SU-DHL-6 (cell line): Measurements from ENCODE around the gene LGALS9.
"Not testable (repeated sequence)": the region's sequence is repeated elsewhere in the genome, so short reads cannot be mapped to it uniquely, and the experiment has no call there.

Source experiments
- H2AFZ ChIP-seq: fragments of 200-600 bp; sonication (generic); 2 replicates; pipeline ENCODE4 v1.6.1; 2014; ENCODE audit warnings: low read depth, mild to moderate bottlenecking, moderate library complexity, mixed read lengths, antibody characterized with exemption, low read length; ENCODE audit not compliant: severe bottlenecking
- H3F3A ChIP-seq: fragments of 200-600 bp; shearing (Covaris generic); 2 replicates; pipeline ENCODE4 v1.6.0; 2016; ENCODE audit warnings: antibody characterized with exemption, mild to moderate bottlenecking; ENCODE audit not compliant: insufficient read depth
- H3K27ac ChIP-seq: fragments of 200-600 bp; sonication (generic); 2 replicates; pipeline ENCODE4 v1.5.1; 2016; ENCODE audit warnings: low read depth, mild to moderate bottlenecking, low read length, moderate library complexity, mixed read lengths
- H3K27me3 ChIP-seq: fragments of 200-600 bp; sonication (generic), shearing (Covaris generic); 2 replicates; pipeline ENCODE4 v1.6.0; 2014; ENCODE audit warnings: mild to moderate bottlenecking, low read length
- H3K36me3 ChIP-seq: fragments of 200-600 bp; sonication (generic); 2 replicates; pipeline ENCODE4 v1.6.1; 2014; ENCODE audit warnings: mild to moderate bottlenecking, low read length, mixed read lengths
- H3K4me2 ChIP-seq: fragments of 300-600, 200-600 bp; shearing (Covaris generic), sonication (generic); 2 replicates; pipeline ENCODE4 v1.6.0; 2014; ENCODE audit warnings: low read length, low read depth, mild to moderate bottlenecking; ENCODE audit not compliant: poor library complexity, severe bottlenecking
- H3K4me3 ChIP-seq: fragments of 200-600 bp; sonication (generic); 2 replicates; pipeline ENCODE4 v1.5.1; 2014; ENCODE audit warnings: antibody characterized with exemption, low read length, mild to moderate bottlenecking, mixed read lengths; ENCODE audit not compliant: insufficient read depth, poor library complexity, severe bottlenecking
- H3K79me2 ChIP-seq: fragments of 200-600 bp; sonication (generic); 2 replicates; pipeline ENCODE4 v1.6.1; 2014; ENCODE audit warnings: mild to moderate bottlenecking, low read length, moderate library complexity; ENCODE audit not compliant: insufficient read depth
- H3K9ac ChIP-seq: fragments of 200-600 bp; sonication (generic); 2 replicates; pipeline ENCODE4 v1.7.0; 2014; ENCODE audit warnings: mild to moderate bottlenecking, low read length
- H3K9me2 ChIP-seq: fragments of 200-600 bp; sonication (generic); replicated peaks from 2 replicates; pipeline ENCODE4 v1.6.1; 2014; ENCODE audit warnings: low read length; ENCODE audit not compliant: insufficient read depth
- H3K9me3 ChIP-seq: fragments of 200-600 bp; sonication (generic); 2 replicates; pipeline ENCODE4 v1.6.1; 2014; ENCODE audit warnings: low read length, mixed read lengths; ENCODE audit not compliant: insufficient read depth
- H4K20me1 ChIP-seq: fragments of 200-600 bp; sonication (generic); 2 replicates; pipeline ENCODE4 v1.6.1; 2014; ENCODE audit warnings: low read depth, mild to moderate bottlenecking, antibody characterized with exemption, low read length, moderate library complexity, mixed read lengths
- CTCF ChIP-seq: fragments of 200-600 bp; sonication (generic); IDR thresholded peaks from one replicate; pipeline ENCODE4 v1.5.1; 2017; ENCODE audit warnings: antibody characterized with exemption, mild to moderate bottlenecking, low read length, moderate library complexity; ENCODE audit not compliant: insufficient read depth, poor library complexity, severe bottlenecking
- EZH2phosphoT487 ChIP-seq: fragments of 200-600 bp; sonication (generic), shearing (Covaris generic); conservative IDR thresholded peaks from 2 replicates; pipeline ENCODE4 v1.6.1; 2018; ENCODE audit warnings: mild to moderate bottlenecking, antibody characterized with exemption, low read length, moderate library complexity, mixed read lengths

LGALS9 gene

GRCh38 chr17:27664606-27664965 lies 33.6 kb downstream of the LGALS9 start:
- no peaks in the 10 kb centered on the region for H4K20me1 ChIP-seq
- H3K79me2 ChIP-seq, result no peaks in the 10 kb centered on the region
- no peaks in the 10 kb centered on the region for H3F3A ChIP-seq
- no peak overlapping the region for H3K27ac ChIP-seq
- no peak overlapping the region for H2AFZ ChIP-seq
- no peaks in the 10 kb centered on the region for H3K9me2 ChIP-seq
- no peaks in the 10 kb centered on the region for H3K36me3 ChIP-seq
- no peak overlapping the region for H3K4me2 ChIP-seq
- no peaks in the 10 kb centered on the region for H3K9me3 ChIP-seq
- TF ChIP-seq CTCF, result no peak
- no peak for TF ChIP-seq EZH2phosphoT487
- H3K9ac ChIP-seq, result no peak overlapping the region
- no peaks in the 10 kb centered on the region for H3K27me3 ChIP-seq
- H3K4me3 ChIP-seq, result no peak overlapping the region

- TF ChIP-seq EZH2phosphoT487 (no peak), CTCF (no peak)
- H3K4me2 ChIP-seq, result no peak overlapping the region
Measured at GRCh38 chr17:27665549-27665948, 34.6 kb downstream of the LGALS9 start.

DNA sequence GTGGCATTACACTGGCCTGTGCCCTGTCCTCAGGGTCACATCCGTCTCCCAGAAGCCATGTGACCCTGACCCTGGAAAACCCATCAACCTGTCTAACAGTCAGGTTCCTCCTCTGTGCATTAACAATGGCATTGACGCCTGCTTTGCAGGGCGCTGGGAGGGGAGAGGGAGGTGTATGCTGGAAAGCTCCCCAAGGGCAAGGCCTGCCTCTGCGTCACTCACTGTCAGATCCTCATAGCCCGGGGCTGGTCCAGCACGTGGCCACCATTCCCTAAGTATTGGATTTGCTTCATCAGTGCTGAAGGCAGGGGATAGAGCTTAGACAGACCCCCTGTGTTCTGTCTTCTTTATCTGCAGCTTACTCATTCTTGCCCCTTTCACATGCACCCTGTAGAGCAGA lies 35.3 kb downstream of the LGALS9 start:
- H3K9ac ChIP-seq, H3K36me3 ChIP-seq, H3F3A ChIP-seq, H3K9me2 ChIP-seq, H4K20me1 ChIP-seq, H3K9me3 ChIP-seq, H2AFZ ChIP-seq, H3K4me2 ChIP-seq, H3K79me2 ChIP-seq, H3K27ac ChIP-seq, H3K4me3 ChIP-seq, H3K27me3 ChIP-seq: not testable (repeated sequence)

More at GRCh38 chr17:27665549-27665948, 34.6 kb downstream of the LGALS9 start:
- Histone ChIP-seq H3K9me3 (no peaks in the 10 kb centered on the region), H3K9me2 (no peaks in the 10 kb centered on the region), H3K4me3 (no peak overlapping the region), H3K27ac (no peak overlapping the region), H3K79me2 (no peaks in the 10 kb centered on the region), H3F3A (no peaks in the 10 kb centered on the region), H2AFZ (no peak overlapping the region), H3K36me3 (no peaks in the 10 kb centered on the region), H3K27me3 (no peaks in the 10 kb centered on the region), H3K9ac (no peak overlapping the region), H4K20me1 (no peaks in the 10 kb centered on the region)

DNA sequence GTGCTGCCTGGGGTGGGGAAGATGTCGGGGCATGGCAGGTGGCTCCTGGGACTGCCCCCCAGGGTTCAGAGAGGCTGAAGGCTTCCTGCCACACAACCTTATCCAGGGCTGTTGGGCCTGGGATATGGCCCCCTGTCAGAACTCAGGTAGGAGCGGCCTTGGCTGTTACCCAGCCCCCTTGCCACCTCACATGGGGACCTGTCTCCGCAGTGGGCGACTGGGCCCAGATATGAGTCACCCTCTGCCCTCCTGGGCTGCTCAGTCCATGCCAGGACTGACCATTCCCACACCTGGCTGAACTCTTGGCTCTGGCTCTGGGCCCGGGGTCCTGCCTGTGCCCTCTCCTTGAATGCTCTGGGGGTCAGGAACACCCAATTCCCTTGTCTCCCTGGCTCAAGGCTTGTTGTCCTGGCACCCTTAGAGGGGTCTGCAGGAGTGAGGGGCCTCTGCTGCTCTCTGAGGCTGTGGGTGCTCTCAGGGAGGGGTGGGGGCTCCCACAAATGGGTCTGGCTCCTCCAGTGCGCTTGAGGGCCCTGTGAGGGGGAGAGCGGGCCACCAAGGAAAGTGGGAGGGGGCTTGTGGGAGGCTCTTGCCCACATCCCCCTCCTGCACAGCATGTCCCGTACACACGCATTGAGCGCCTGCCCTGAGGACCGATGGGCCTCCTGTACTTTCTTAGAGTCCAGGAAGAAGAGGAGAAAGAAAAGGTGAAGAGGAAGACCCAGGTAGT lies 36.0 kb downstream of the LGALS9 start:
- Histone ChIP-seq H3K36me3 (no peaks in the 10 kb centered on the region), H3K9me2 (no peaks in the 10 kb centered on the region), H3K9me3 (no peaks in the 10 kb centered on the region), H4K20me1 (no peaks in the 10 kb centered on the region), H3K27ac (no peak overlapping the region), H3K27me3 (no peaks in the 10 kb centered on the region), H3K79me2 (no peaks in the 10 kb centered on the region), H3K4me3 (no peak overlapping the region), H3K9ac (no peak overlapping the region), H2AFZ (no peak overlapping the region), H3K4me2 (no peak overlapping the region), H3F3A (no peaks in the 10 kb centered on the region)
- no peak for TF ChIP-seq EZH2phosphoT487
- TF ChIP-seq CTCF, result no peak
